Measurements from ENCODE around the gene PRKD1. TPM values are rescaled to one million over a fixed set of nuclear protein-coding genes. Genes with fewer than 3 reads are reported as not detected.

PRKD1 gene
- total and polyA plus RNA-seq, 2 donors (not counting 1 experiment from before 2014, with no cell fraction given), result 0.03 to 4.3 TPM

DNA sequence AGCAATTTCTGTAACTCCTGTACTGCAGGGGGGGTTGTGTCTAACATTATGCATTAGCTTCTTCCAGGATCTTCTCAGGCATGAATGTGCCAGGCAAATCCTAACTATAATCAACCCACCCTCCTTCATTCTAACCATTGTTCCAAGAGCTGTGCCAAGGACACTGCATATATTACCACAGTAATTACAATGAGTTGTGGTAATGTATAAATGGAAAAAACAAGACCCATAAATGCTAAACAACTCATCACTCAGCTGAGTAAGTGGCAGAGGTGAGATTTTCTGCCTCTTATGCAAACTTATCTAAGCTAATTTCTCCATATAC lies 80.6 kb downstream of the PRKD1 start:
- peaks cover 0 to 7% of the 10 kb centered on the region in 2 donors for H3K4me1 ChIP-seq (ENCODE audit: control insufficient read depth in 2 of 2, insufficient read depth in 2 of 2, low read length in 2 of 2)
- DNase-seq, result no peak
- ChIA-PET CTCF (interaction anchor here (0.7 kb wide), 1 partner anchor 14 kb away, joined by 4 read pairs; no protein-coding TSS in a partner anchor), POLR2A (no interaction called here)
- H4K20me1 ChIP-seq (ENCODE audit: control insufficient read depth, insufficient read depth, low read length, poor library complexity, severe bottlenecking), result no peaks in the 10 kb centered on the region
- H3K4me2 ChIP-seq (replicated peaks; ENCODE audit: low read depth, low read length, poor library complexity, severe bottlenecking), result no peak overlapping the region
- H3K27ac Mint-ChIP-seq, result no peak overlapping the region
- no peak overlapping the region for H3K27ac ChIP-seq (ENCODE audit: low read length in 2 of 2)
- H3K9ac ChIP-seq (ENCODE audit: low read length), result no peak overlapping the region
- no peaks in the 10 kb centered on the region for H3K27me3 Mint-ChIP-seq
- H3K9me3 ChIP-seq (ENCODE audit: control extremely low read depth in 1 of 3, control insufficient read depth in 2 of 3, insufficient read depth in 1 of 3, low read length in 2 of 3), result peaks cover 0 to 3% (median 0%) of the 10 kb centered on the region in 3 donors
- no peak overlapping the region for H3K4me3 Mint-ChIP-seq
- intact Hi-C loops (cut with micrococcal nuclease), result no loop called here
- peaks cover 6% of the 10 kb centered on the region for H3K9me3 Mint-ChIP-seq (ENCODE audit: insufficient read depth)
- no peaks in the 10 kb centered on the region for H3K27me3 ChIP-seq (replicated peaks in 1 of 4; ENCODE audit: control extremely low read depth in 1 of 4, control insufficient read depth in 3 of 4, insufficient read depth in 4 of 4, low read length in 3 of 4)
- no peak overlapping the region for H2AFZ ChIP-seq (ENCODE audit: insufficient read depth, low read depth, low read length, poor library complexity, severe bottlenecking)
- ATAC-seq (ENCODE audit: low read depth), result no peak
- H3K36me3 ChIP-seq (replicated peaks in 1 of 2; ENCODE audit: control extremely low read depth in 1 of 2, control insufficient read depth in 1 of 2, extremely low read depth in 1 of 2, insufficient read depth in 2 of 2, low read length in 1 of 2), result no peaks in the 10 kb centered on the region
- peaks cover 13% of the 10 kb centered on the region for H3K4me1 Mint-ChIP-seq
- H3K79me2 ChIP-seq (ENCODE audit: control insufficient read depth, insufficient read depth, low read length), result no peaks in the 10 kb centered on the region
- TF ChIP-seq, protein P1, sequence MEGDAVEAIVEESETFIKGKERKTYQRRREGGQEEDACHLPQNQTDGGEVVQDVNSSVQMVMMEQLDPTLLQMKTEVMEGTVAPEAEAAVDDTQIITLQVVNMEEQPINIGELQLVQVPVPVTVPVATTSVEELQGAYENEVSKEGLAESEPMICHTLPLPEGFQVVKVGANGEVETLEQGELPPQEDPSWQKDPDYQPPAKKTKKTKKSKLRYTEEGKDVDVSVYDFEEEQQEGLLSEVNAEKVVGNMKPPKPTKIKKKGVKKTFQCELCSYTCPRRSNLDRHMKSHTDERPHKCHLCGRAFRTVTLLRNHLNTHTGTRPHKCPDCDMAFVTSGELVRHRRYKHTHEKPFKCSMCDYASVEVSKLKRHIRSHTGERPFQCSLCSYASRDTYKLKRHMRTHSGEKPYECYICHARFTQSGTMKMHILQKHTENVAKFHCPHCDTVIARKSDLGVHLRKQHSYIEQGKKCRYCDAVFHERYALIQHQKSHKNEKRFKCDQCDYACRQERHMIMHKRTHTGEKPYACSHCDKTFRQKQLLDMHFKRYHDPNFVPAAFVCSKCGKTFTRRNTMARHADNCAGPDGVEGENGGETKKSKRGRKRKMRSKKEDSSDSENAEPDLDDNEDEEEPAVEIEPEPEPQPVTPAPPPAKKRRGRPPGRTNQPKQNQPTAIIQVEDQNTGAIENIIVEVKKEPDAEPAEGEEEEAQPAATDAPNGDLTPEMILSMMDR (IDR thresholded peaks at IDR 0.05), result no peak
- TF ChIP-seq EZH2 (IDR thresholded peaks at IDR 0.05; ENCODE audit: borderline replicate concordance, insufficient read depth, low read depth, low read length, poor library complexity, severe bottlenecking), result no peak
- H3K4me3 ChIP-seq (ENCODE audit: control extremely low read depth in 1 of 5, extremely low read depth in 1 of 5, insufficient read depth in 1 of 5, low read depth in 2 of 5, low read length in 4 of 5), result no peak overlapping the region

DNA sequence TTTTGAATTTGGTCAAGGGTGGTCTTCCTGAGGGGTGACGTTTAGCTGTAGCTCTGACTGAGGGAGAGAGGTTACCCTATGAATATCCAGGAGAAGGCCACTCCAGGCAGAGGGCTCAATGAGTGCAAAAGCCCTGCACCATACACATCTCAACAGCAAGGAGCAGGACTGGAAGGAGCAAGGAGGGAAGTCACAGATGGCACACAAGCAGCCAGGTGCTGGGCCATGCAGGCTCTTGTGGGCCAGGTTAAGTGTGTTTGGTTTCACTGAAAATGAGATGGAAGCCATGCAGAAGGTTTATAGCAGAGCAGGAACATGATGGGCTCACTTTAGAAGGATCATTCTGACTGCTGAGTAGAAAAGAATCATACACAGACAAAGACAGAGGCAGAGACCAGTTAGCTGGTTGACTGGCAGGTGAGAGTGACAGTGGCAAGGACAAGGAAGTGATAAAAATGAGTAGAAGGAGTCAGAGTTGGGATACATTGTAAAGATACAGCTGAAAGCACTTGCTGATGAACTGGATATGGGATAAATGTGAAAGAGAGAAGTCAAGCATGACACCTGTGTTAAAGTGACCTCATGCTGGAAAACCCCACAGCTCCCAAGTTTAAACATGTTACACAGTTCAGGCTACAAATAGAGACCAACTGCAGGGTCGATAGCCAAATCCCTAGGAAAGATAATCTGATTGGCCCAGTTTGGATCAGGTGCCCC lies 81.2 kb downstream of the PRKD1 start:
- intact Hi-C loops (cut with micrococcal nuclease), result no loop called here
- H3K4me1 Mint-ChIP-seq, result peaks cover 13% of the 10 kb centered on the region

More for the DNA sequence above, 81.2 kb downstream of the PRKD1 start:
- no peak overlapping the region for H3K4me2 ChIP-seq (replicated peaks; ENCODE audit: low read depth, low read length, poor library complexity, severe bottlenecking)
- H3K9ac ChIP-seq (ENCODE audit: low read length), result no peak overlapping the region
- no peak overlapping the region for H3K27ac ChIP-seq (ENCODE audit: low read length in 2 of 2)
- ChIA-PET POLR2A (no interaction called here), CTCF (no interaction called here)
- no peak overlapping the region for H3K4me3 Mint-ChIP-seq
- 80% methylated on average over 1 of the region's 2 CpGs for WGBS (ENCODE audit: insufficient coverage)
- H3K27me3 ChIP-seq (replicated peaks in 1 of 4; ENCODE audit: control extremely low read depth in 1 of 4, control insufficient read depth in 3 of 4, insufficient read depth in 4 of 4, low read length in 3 of 4), result no peaks in the 10 kb centered on the region
- H4K20me1 ChIP-seq (ENCODE audit: control insufficient read depth, insufficient read depth, low read length, poor library complexity, severe bottlenecking), result no peaks in the 10 kb centered on the region
- H3K27me3 Mint-ChIP-seq, result no peaks in the 10 kb centered on the region
- H3K9me3 Mint-ChIP-seq (ENCODE audit: insufficient read depth), result peaks cover 5% of the 10 kb centered on the region
- no peak for TF ChIP-seq EZH2 (IDR thresholded peaks at IDR 0.05; ENCODE audit: borderline replicate concordance, insufficient read depth, low read depth, low read length, poor library complexity, severe bottlenecking)
- TF ChIP-seq, protein P1 (IDR thresholded peaks at IDR 0.05), result no peak
- H3K36me3 ChIP-seq (replicated peaks in 1 of 2; ENCODE audit: control extremely low read depth in 1 of 2, control insufficient read depth in 1 of 2, extremely low read depth in 1 of 2, insufficient read depth in 2 of 2, low read length in 1 of 2), result no peaks in the 10 kb centered on the region
- H3K9me3 ChIP-seq (ENCODE audit: control extremely low read depth in 1 of 3, control insufficient read depth in 2 of 3, insufficient read depth in 1 of 3, low read length in 2 of 3), result peaks cover 0 to 3% (median under 1%) of the 10 kb centered on the region in 3 donors
- DNase-seq, result no peak
- H3K79me2 ChIP-seq (ENCODE audit: control insufficient read depth, insufficient read depth, low read length), result no peaks in the 10 kb centered on the region
- H3K4me3 ChIP-seq (ENCODE audit: control extremely low read depth in 1 of 5, extremely low read depth in 1 of 5, insufficient read depth in 1 of 5, low read depth in 2 of 5, low read length in 4 of 5), result no peak overlapping the region
- no peak overlapping the region for H2AFZ ChIP-seq (ENCODE audit: insufficient read depth, low read depth, low read length, poor library complexity, severe bottlenecking)
- no peak for ATAC-seq (ENCODE audit: low read depth)
- H3K4me1 ChIP-seq (ENCODE audit: control insufficient read depth in 2 of 2, insufficient read depth in 2 of 2, low read length in 2 of 2), result peaks cover 0 to 7% of the 10 kb centered on the region in 2 donors
- no peak overlapping the region for H3K27ac Mint-ChIP-seq
